CD4-positive, alpha-beta T cell treated with Interleukin-4 for 1 hour (primary cell): ENCODE measurements around the gene SMC4.
"Not testable (repeated sequence)": the region's sequence is repeated elsewhere in the genome, so short reads cannot be mapped to it uniquely, and the experiment has no call there.

Source experiments
- DNase-seq, 2 donors: peaks; one replicate each; pipeline ENCODE4 v3.0.0-alpha.2; 2020 to 2022

Gene SMC4

GRCh38 chr3:160448845-160449635 is 49.6 kb downstream of the SMC4 start:
- peak in 1 of 2 donors; percentile 61 for DNase-seq

- peak; percentile 98 for DNase-seq
Observed at GRCh38 chr3:160449636-160450598, 50.5 kb downstream of the SMC4 start, which contains the start of gene TRIM59. Gene TRIM59 (minus strand): TSS chr3:160449786. CDS start chr3:160439183, 10,603 bp downstream.

GRCh38 chr3:160450846-160451245 is 51.4 kb downstream of the SMC4 start:
- DNase-seq: no peak

GRCh38 chr3:160451602-160452001 is 52.2 kb downstream of the SMC4 start:
- no peak for DNase-seq

- not testable (repeated sequence) for DNase-seq
Observed at GRCh38 chr3:160452251-160452650, 52.8 kb downstream of the SMC4 start.

GRCh38 chr3:160454995-160455394 is 55.5 kb downstream of the SMC4 start:
- DNase-seq: no peak

GRCh38 chr3:160455846-160456245 is 56.4 kb downstream of the SMC4 start:
- no peak for DNase-seq

GRCh38 chr3:160458151-160458550 is 58.7 kb downstream of the SMC4 start:
- DNase-seq: no peak

- DNase-seq: no peak
Observed at GRCh38 chr3:160459450-160459970, 60.1 kb downstream of the SMC4 start.

GRCh38 chr3:160460033-160460432 is 60.6 kb downstream of the SMC4 start:
- DNase-seq: no peak

GRCh38 chr3:160464321-160464720 is 64.9 kb downstream of the SMC4 start:
- no peak for DNase-seq

- no peak for DNase-seq
Observed at GRCh38 chr3:160464971-160465370, 65.5 kb downstream of the SMC4 start.

- no peak for DNase-seq
Observed at GRCh38 chr3:160470181-160470580, 70.7 kb downstream of the SMC4 start.

GRCh38 chr3:160471892-160472291 is 72.4 kb downstream of the SMC4 start:
- DNase-seq: no peak

- no peak for DNase-seq
Observed at GRCh38 chr3:160472344-160472743, 72.9 kb downstream of the SMC4 start.

- DNase-seq: no peak
Observed at GRCh38 chr3:160473221-160473620, 73.8 kb downstream of the SMC4 start.

- DNase-seq: no peak
Observed at GRCh38 chr3:160473978-160474377, 74.5 kb downstream of the SMC4 start.

GRCh38 chr3:160474416-160474838 is 75.0 kb downstream of the SMC4 start:
- no peak for DNase-seq

GRCh38 chr3:160475153-160475552 is 75.7 kb downstream of the SMC4 start:
- DNase-seq: no peak

GRCh38 chr3:160475884-160476283 is 76.4 kb downstream of the SMC4 start:
- no peak for DNase-seq

- no peak for DNase-seq
Observed at GRCh38 chr3:160477750-160478149, 78.3 kb downstream of the SMC4 start.

GRCh38 chr3:160478338-160478737 is 78.9 kb downstream of the SMC4 start:
- DNase-seq: no peak

GRCh38 chr3:160479376-160479775 is 79.9 kb downstream of the SMC4 start:
- DNase-seq: no peak
